ENCODE results near the gene SNX13. TPM values are rescaled to one million over a fixed set of nuclear protein-coding genes. Genes with fewer than 3 reads are reported as not detected.

SNX13 gene
- total and polyA plus RNA-seq, 2 donors (not counting 1 experiment from before 2014, with no cell fraction given) = 6.5 to 58.1 TPM

- Mint-ChIP-seq H3K4me3 (no peak overlapping the region), H3K9me3 (ENCODE audit: insufficient read depth) (peaks cover 3% of the 10 kb centered on the region), H3K27ac (no peak overlapping the region), H3K27me3 (no peaks in the 10 kb centered on the region), H3K4me1 (no peaks in the 10 kb centered on the region)
- Histone ChIP-seq H3K9me3 (ENCODE audit: control extremely low read depth in 1 of 3, control insufficient read depth in 2 of 3, insufficient read depth in 1 of 3, low read length in 2 of 3) (no peaks in the 10 kb centered on the region), H2AFZ (ENCODE audit: insufficient read depth, low read depth, low read length, poor library complexity, severe bottlenecking) (no peak overlapping the region), H3K9ac (ENCODE audit: low read length) (no peak overlapping the region), H3K79me2 (ENCODE audit: control insufficient read depth, insufficient read depth, low read length) (no peaks in the 10 kb centered on the region), H4K20me1 (ENCODE audit: control insufficient read depth, insufficient read depth, low read length, poor library complexity, severe bottlenecking) (no peaks in the 10 kb centered on the region), H3K27ac (ENCODE audit: low read length in 2 of 2) (no peak overlapping the region), H3K4me3 (ENCODE audit: control extremely low read depth in 1 of 5, extremely low read depth in 1 of 5, insufficient read depth in 1 of 5, low read depth in 2 of 5, low read length in 4 of 5) (no peak overlapping the region), H3K4me2 (replicated peaks; ENCODE audit: low read depth, low read length, poor library complexity, severe bottlenecking) (no peak overlapping the region), H3K36me3 (replicated peaks in 1 of 2; ENCODE audit: control extremely low read depth in 1 of 2, control insufficient read depth in 1 of 2, extremely low read depth in 1 of 2, insufficient read depth in 2 of 2, low read length in 1 of 2) (peaks cover 3 to 43% of the 10 kb centered on the region in 2 experiments), H3K4me1 (ENCODE audit: control insufficient read depth in 2 of 2, insufficient read depth in 2 of 2, low read length in 2 of 2) (no peaks in the 10 kb centered on the region), H3K27me3 (replicated peaks in 1 of 4; ENCODE audit: control extremely low read depth in 1 of 4, control insufficient read depth in 3 of 4, insufficient read depth in 4 of 4, low read length in 3 of 4) (no peaks in the 10 kb centered on the region)
- intact Hi-C loops (cut with micrococcal nuclease) = no loop called here
- ChIA-PET CTCF (no interaction called here), POLR2A (no interaction called here)
- no peak for TF ChIP-seq EZH2 (IDR thresholded peaks at IDR 0.05; ENCODE audit: borderline replicate concordance, insufficient read depth, low read depth, low read length, poor library complexity, severe bottlenecking)
- no peak for TF ChIP-seq CTCF (IDR thresholded peaks at IDR 0.05)
- ATAC-seq (ENCODE audit: low read depth) = no peak
- DNase-seq = no peak
- WGBS (ENCODE audit: insufficient coverage) = no CpG with 5 or more reads among the region's 2 CpGs
Measured at GRCh38 chr7:17870406-17870805, 69.9 kb downstream of the SNX13 start.

- Histone ChIP-seq H3K36me3 (replicated peaks in 1 of 2; ENCODE audit: control extremely low read depth in 1 of 2, control insufficient read depth in 1 of 2, extremely low read depth in 1 of 2, insufficient read depth in 2 of 2, low read length in 1 of 2) (peaks cover 8 to 44% of the 10 kb centered on the region in 2 experiments), H3K79me2 (ENCODE audit: control insufficient read depth, insufficient read depth, low read length) (no peaks in the 10 kb centered on the region), H3K9me3 (ENCODE audit: control extremely low read depth in 1 of 3, control insufficient read depth in 2 of 3, insufficient read depth in 1 of 3, low read length in 2 of 3) (peaks cover 0 to 1% (median 0%) of the 10 kb centered on the region in 3 donors), H3K27ac (ENCODE audit: low read length in 2 of 2) (no peak overlapping the region), H3K27me3 (replicated peaks in 1 of 4; ENCODE audit: control extremely low read depth in 1 of 4, control insufficient read depth in 3 of 4, insufficient read depth in 4 of 4, low read length in 3 of 4) (no peaks in the 10 kb centered on the region), H3K4me2 (replicated peaks; ENCODE audit: low read depth, low read length, poor library complexity, severe bottlenecking) (no peak overlapping the region), H3K9ac (ENCODE audit: low read length) (no peak overlapping the region), H3K4me3 (ENCODE audit: control extremely low read depth in 1 of 5, extremely low read depth in 1 of 5, insufficient read depth in 1 of 5, low read depth in 2 of 5, low read length in 4 of 5) (no peak overlapping the region), H2AFZ (ENCODE audit: insufficient read depth, low read depth, low read length, poor library complexity, severe bottlenecking) (no peak overlapping the region), H4K20me1 (ENCODE audit: control insufficient read depth, insufficient read depth, low read length, poor library complexity, severe bottlenecking) (peaks cover 5% of the 10 kb centered on the region), H3K4me1 (ENCODE audit: control insufficient read depth in 2 of 2, insufficient read depth in 2 of 2, low read length in 2 of 2) (no peaks in the 10 kb centered on the region)
- ChIA-PET POLR2A (no interaction called here), CTCF (interaction anchor here (1.2 kb wide), 1 partner anchor 9 kb away, joined by 3 read pairs; no protein-coding TSS in a partner anchor)
- Mint-ChIP-seq H3K27ac (no peak overlapping the region), H3K4me3 (no peak overlapping the region), H3K27me3 (no peaks in the 10 kb centered on the region), H3K4me1 (no peaks in the 10 kb centered on the region), H3K9me3 (ENCODE audit: insufficient read depth) (peaks cover 3% of the 10 kb centered on the region)
- TF ChIP-seq EZH2 (IDR thresholded peaks at IDR 0.05; ENCODE audit: borderline replicate concordance, insufficient read depth, low read depth, low read length, poor library complexity, severe bottlenecking) (no peak), CTCF (IDR thresholded peaks at IDR 0.05) (no peak)
- DNase-seq = no peak
- intact Hi-C loops (cut with micrococcal nuclease) = no loop called here
- ATAC-seq (ENCODE audit: low read depth) = no peak
Measured at GRCh38 chr7:17863809-17864143, 76.5 kb downstream of the SNX13 start.
